ENCODE results near the gene KRTAP4-11.

- TF ChIP-seq CTCF (conservative IDR thresholded peaks at IDR 0.05): no peak
- no peak for TF ChIP-seq ZFX (IDR thresholded peaks at IDR 0.05)
Measured at GRCh38 chr17:41131979-41132378, 13.8 kb upstream of the KRTAP4-11 start.
